ENCODE data around the gene UBE2F.
"Not testable (repeated sequence)": the region's sequence is repeated elsewhere in the genome, so short reads cannot be mapped to it uniquely, and the experiment has no call there.

UBE2F gene

GRCh38 chr2:238042849-238043584, 76.2 kb downstream of the UBE2F start:
- no peak for DNase-seq (ENCODE audit: low spot score)
- no peak for FAIRE-seq

DNA sequence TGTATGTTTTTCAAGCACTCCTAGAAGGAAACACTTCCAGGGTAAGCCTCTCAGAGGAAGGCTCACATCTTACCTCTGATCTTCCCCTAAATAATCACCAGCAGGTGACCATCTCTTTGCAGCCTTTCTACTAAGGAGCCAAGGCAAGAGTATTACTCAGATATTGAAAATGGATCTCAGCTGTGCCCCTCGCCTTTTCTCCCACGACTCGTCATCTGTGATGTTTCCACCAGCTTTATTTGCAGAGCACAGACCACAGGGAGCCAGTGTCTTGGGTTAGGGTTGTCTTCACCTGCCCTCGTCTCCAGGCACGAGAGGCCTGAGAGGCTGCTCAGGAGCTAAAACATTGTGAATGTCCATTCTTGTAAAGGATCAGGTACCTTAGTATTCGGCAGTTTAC, 77.0 kb downstream of the UBE2F start:
- FAIRE-seq (no peak), DNase-seq (ENCODE audit: low spot score) (no peak)

- no peak for FAIRE-seq
These were observed 78.8 kb downstream of the UBE2F start for GRCh38 chr2:238045575-238045974.

DNA sequence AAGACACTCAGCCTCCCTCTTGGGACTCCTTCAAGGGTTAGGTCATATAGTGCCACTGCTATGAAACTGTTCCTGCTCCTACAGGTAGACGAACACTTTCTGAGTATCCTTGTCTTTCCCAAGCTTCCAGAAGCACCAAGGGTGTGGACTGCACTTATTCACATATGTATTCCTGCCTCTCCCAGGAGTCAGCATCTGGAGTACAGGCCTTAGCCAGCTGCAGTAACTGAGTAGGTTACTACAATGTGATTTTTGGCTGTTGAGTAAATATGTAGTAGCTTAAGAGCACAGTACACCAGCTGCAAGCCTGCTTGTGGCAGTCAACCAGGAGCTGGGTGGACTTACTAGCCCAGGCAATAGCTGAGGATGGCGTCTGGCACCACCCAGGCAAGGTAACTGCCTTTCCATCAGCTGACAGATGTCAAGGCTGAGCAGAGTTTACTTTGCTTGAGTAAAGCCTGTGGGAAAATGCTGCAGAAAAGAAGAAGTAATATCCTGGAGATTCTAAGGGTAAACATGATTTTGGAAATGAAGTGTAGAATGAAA, 80.0 kb downstream of the UBE2F start:
- FAIRE-seq (no peak), DNase-seq (ENCODE audit: low spot score) (no peak)

More at GRCh38 chr2:238045575-238045974, 78.8 kb downstream of the UBE2F start:
- DNase-seq (ENCODE audit: low spot score): no peak

DNA sequence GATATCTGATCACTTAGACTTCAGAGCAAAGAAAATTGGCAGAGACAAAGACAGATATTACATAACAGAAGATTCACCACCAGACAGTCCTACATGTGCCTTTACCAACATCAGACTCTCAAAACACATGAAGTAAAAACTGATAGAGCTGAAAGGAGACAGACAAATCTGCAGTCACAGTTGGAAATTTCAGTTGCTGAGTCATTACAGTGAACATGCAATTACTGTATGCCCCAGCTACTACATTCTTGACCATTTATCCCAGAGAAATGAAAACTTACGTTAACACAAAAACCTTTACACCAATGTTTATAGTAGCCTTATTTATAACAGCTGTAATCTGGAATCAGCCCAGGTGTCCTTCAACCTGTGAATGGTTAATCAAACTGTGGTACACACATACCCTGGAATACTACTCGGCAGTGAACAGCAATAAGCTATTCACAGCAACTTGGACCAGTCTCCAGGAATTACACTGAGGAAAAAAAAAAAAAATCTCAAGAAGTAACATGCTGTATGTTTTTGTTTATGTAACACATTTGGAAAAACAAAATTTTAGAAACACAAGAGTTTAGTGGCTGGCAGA, 86.5 kb downstream of the UBE2F start:
- no peak for FAIRE-seq
- no peak for DNase-seq (ENCODE audit: low spot score)

DNA sequence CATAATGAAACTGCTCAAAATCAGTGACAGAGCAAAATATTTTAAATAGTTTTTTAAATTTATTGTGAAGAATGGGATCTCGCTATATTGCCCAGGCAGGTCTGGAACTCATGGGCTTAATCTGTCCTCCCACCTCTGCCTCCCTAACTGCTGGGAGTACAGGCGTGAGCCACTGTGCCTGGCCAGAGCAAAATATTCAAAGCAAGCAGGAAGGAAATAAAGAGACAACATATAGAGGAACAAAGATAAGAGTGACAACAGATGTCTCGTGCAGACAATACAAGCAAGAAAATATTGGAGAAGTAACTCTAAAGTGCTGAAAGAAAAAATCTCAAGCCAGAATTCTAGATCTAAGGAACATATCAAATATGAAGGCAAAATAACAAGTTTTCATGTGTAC, 89.0 kb downstream of the UBE2F start:
- no peak for FAIRE-seq
- DNase-seq (ENCODE audit: low spot score): no peak

- not testable (repeated sequence) for DNase-seq (ENCODE audit: low spot score); FAIRE-seq
These were observed 91.1 kb downstream of the UBE2F start for GRCh38 chr2:238057696-238058575.

DNA sequence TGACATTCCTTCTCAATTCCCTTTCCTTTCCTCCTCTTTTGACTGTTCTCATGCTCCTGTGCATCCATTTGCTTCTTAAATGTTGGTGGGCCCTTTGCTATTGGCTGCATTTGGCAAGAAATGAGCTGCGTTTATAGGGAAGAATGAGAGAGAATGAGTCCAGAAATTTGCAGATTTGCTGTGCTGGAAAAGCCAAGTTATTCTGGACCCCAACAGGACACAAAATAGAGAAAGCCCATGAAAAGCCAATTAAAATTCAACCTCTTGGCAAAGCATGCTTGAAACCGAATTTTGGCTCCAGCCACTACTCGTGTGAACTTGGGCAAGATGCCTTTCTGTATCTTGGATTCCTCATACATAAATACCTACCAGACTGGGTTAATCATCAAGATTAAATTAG, 92.7 kb downstream of the UBE2F start:
- DNase-seq (ENCODE audit: low spot score): no peak
- no peak for FAIRE-seq

DNA sequence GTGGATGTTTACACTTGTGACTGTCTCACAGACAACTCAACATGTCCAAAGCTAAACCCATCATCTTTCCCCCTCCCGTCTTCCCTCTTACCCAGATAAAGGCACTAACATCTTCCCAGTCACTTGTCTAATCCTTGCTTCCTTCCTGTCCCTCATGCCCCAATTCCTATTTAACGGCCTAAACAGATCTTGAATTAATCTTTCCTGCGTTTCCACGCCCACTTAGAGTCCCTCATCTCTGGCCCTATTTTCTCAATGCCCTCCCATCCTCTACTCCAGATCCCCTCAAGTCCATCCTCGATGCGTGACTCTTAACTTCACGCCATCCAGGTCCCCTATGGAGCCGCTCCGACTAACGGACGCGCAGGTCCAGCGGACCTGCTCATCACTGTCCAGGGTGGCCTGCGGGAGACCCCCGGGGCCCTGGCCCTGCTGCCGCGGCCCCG, 93.3 kb downstream of the UBE2F start:
- DNase-seq (ENCODE audit: low spot score) (peak; percentile 11), FAIRE-seq (no peak)

DNA sequence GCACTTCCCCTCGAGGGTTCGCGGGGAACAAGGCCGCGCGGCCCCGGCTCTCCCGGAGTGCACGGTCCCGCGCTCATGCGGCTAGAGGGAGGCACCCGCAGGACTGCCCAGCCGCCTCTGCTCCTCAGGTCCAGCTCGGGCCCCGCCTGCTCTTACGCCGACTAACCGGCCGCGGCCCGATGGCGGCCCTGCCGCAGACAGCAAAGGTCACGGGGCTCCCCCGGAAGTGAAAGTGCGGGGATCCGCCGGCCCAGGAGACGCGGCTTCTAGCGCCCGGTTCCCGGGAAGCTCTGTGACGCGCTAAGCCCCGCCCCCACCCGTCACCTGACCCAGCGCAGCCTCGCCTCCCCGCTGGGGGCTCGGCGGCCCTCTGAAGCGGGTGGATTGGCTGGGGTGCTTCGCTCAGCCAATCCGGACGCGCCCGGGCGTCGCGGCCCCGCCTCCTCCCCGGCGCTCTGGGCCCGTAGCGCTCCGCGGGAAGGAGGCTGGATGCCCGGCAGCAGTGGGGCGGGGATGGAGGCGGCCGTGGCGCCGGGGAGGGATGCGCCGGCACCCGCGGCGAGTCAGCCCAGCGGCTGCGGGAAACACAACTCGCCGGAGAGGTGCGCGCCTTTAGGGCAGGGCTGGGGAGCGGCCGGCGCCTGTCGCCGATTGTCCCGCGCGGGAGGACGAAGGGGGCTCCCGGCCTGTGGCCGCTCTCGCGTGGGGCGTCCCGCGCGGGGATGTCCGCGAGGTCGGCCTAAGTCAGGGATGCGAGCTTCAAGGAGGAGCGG, 93.9 kb downstream of the UBE2F start, which contains the start of gene SCLY:
Gene SCLY, plus strand, starts transcription at position 460 of the 773 bp plus-strand sequence. Its CDS starts 54 bp downstream, at position 514.
- peak; percentile 63 for FAIRE-seq

DNA sequence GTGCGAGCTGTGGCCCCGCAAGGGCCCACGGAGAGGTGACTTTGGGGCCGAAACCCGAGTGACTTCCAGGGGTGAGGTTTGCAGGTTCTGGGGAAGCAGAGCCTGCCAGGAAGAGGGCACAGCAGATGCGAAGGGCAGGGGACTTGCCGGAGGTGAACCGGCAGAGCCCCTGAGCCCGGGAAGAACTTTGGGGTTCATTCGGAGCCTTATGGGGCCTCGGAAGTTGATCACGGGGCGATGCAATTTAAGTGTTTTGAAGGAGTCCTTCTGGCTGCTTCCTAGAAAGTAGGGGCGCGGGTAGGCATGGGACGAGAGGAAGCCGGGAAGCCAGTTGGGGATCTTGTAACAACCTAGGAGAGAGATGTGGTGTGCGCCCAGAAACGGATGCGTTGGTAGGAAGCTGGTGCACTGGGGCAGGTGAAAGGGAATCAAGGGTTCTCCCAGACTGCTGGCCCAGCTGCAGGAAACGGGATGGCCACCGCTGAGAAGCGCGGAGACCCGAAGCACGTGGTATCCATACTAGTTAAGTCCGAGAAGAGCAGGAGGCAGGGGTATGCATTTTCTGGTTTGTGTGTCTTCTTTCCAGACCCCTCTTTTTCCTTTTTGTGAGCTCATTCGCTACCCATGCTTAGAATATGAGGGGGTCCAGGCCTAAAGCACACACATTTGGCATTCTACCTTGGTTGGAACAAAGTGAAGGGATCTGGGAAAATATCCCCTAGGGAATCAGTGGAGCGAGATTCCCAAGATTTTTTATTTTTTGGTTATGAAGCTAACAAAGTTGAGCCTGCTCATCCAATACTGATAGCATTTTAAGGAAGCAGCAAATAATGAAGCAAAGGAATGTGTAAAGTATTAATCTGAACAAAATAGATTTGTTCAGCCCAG, 94.7 kb downstream of the UBE2F start:
- peak; percentile 50 for DNase-seq (ENCODE audit: low spot score)

More for the DNA sequence above, 93.9 kb downstream of the UBE2F start, which contains the start of gene SCLY:
- peak; percentile 99 for DNase-seq (ENCODE audit: low spot score)

GRCh38 chr2:238063414-238064189, 96.8 kb downstream of the UBE2F start:
- DNase-seq (ENCODE audit: low spot score): no peak
- no peak for FAIRE-seq

More for the DNA sequence above, 94.7 kb downstream of the UBE2F start:
- no peak for FAIRE-seq

GRCh38 chr2:238064376-238064775, 97.6 kb downstream of the UBE2F start:
- no peak for FAIRE-seq
- no peak for DNase-seq (ENCODE audit: low spot score)

- FAIRE-seq: no peak
- no peak for DNase-seq (ENCODE audit: low spot score)
These were observed 98.4 kb downstream of the UBE2F start for GRCh38 chr2:238065071-238065846.

- FAIRE-seq: no peak
- no peak for DNase-seq (ENCODE audit: low spot score)
These were observed 99.4 kb downstream of the UBE2F start for GRCh38 chr2:238066218-238066617.

GRCh38 chr2:238066718-238067117, 99.9 kb downstream of the UBE2F start:
- DNase-seq (ENCODE audit: low spot score); FAIRE-seq: not testable (repeated sequence)

DNA sequence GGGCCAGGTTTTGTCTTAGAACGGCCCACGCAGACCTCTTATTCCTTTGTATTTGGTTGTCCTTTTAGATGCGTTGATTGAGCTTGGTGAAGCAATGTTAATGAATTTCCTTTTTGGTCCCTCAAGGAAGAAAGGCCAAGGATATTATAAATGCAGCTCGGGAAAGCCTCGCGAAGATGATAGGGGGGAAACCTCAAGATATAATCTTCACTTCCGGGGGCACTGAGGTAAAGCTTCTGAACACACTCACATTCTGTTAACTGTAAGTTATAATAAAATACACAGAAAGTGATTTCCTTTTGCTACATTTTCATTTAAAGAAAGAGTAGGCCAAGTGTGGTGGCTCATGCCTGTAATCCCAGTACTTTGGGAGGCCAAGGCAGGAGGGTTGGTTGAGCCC, 101.1 kb downstream of the UBE2F start:
- no peak for FAIRE-seq
- DNase-seq (ENCODE audit: low spot score): no peak
